Measurements from ENCODE around the gene USP32.

Gene USP32

DNA sequence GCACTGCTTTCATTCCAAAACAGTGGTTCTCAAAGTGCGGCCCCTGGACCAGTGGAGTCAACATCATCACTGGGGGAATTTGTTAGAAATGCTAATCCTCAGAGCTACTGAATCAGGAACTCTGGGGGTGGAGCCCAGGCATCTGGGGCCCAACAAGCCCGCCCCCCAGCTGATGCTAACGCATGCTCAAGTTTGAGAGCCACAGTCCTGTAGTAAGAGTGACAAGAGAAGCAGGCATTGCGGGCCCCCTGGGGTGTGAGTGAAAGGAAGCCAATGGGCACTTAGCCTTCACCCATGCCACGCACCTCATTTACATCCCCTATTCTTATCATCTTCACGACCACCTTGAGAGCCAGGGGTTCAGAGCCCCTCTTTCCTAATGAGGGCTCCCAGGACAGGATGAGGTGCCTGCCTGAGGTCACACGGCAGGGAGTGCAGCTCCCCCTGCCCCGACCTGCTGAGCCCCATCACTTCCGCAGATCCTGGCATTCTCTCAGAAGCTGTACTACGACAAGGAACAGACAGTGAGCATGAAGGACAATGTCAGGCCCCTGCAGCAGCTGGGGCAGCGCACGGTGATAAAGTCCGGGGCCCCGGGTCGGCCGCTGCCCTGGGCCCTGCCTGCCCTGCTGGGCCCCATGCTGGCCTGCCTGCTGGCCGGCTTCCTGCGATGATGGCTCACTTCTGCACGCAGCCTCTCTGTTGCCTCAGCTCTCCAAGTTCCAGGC lies 233.0 kb downstream of the USP32 start:
- in situ Hi-C loops (cut with MboI; ENCODE audit: low sequenced_read_pairs), result no loop called here

DNA sequence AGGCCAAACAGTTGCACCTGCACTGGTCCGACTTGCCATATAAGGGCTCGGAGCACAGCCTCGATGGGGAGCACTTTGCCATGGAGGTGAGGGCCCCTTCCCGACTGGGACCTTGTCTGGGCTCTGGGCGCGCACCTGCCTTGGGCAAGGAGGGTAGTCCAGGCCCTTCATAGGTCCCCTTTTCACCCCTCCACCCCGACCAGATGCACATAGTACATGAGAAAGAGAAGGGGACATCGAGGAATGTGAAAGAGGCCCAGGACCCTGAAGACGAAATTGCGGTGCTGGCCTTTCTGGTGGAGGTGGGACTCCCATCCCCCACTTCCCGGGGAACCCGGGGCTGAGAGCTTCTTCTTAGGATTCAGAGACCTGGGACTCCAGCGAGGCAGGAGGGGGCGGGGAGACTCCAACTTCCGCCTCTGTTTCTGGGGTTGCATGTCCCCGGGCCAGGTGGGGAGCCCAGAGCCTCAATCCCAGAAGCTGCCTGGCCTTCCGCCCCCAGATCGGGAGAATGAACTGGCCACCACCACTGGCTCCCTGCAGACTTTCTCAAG lies 234.4 kb downstream of the USP32 start:
- in situ Hi-C loops (cut with MboI; ENCODE audit: low sequenced_read_pairs), result no loop called here

DNA sequence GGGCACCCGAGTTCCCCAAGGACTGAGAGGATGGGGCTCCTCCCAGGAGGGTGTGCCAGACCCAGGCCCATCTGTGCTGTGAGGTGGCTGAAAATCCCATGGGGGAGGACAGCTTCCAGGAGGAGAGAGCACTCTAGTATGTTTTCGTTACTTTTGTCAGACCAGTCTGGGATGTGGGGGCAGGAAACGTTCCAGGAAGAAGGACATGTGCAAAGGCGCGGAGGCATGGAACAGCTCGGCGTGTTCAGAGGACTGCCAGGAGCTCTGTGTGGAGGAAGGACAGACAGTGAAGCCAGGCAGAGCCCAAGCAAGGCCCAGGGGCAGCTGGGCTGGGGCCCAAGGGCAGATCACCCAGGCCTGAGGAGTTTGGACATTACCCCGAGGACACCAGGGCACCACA lies 235.2 kb downstream of the USP32 start:
- in situ Hi-C loops (cut with MboI; ENCODE audit: low sequenced_read_pairs), result no loop called here

DNA sequence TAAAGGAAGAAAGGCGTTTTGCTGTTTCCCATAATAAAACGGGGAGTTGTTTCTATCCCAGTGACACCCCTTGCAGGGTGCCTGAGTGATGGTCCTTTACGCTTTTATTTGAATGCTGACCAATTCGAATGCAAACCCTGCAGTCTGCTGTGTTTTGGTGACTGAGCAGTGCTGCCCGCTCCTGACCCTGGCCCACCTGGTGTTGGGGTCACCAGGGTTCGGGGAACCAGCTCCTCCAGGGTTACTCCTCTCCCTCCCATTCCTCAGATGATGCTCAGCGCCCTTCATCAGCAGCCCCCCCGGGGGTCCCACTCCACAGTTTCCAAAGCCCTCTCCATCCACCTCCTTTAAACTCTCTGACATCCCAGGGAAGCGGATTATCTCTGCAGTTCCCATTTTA lies 236.1 kb downstream of the USP32 start:
- in situ Hi-C loops (cut with MboI; ENCODE audit: low sequenced_read_pairs), result no loop called here

DNA sequence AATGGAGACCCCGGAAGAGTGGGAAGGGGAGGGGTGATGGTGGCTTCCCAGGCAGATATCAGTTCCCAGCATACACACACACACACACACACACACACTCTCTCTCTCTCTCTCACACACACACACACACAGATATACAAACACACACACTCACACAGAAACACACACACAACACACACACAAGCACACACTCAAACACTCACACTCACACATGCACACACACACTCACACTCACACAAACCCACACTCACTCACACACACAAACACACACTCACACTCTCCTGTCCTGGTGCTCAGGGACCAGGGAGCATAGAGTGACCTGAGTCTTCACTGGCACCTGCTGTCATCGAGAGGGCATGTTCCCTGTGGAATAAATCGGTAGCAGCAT lies 236.5 kb downstream of the USP32 start:
- in situ Hi-C loops (cut with MboI; ENCODE audit: low sequenced_read_pairs), result no loop called here

DNA sequence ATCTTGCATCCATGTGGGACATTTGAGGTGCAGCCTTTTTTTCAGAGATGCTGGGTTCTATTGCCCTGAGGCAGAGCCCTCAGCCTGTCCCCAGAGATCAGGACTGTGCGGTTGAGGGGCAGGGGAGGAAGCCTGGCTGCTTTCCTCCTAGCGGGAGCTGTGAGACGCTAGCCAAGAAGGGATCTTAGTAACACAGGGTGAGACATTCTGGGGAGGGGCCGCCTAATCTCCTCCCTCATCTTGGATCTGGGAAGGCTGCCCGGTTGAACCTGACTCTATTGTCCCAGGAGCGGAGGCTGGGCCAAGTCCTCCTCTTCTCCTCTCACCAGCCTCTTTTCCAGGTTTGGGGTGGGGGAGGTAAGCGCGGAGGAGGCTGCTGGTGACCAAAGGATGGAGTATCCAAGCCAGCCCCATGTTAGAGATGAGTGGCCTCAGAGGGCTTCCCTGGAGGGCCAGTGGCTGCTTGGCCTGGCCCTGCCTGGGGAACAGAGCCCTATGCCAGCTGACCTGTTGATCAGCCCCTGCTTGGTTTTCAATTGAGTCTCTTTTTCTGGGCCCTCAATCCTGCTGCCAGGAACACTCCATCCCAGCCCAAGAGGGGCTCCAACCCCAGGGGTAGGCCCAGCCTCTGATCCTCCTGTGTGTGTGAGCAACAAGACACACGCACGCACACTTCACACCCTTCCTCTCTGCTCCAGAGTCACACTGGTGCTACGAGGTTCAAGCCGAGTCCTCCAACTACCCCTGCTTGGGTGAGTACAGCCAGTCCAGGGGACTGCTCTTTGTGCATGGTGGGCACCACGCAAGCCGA lies 237.1 kb downstream of the USP32 start:
- in situ Hi-C loops (cut with MboI; ENCODE audit: low sequenced_read_pairs), result no loop called here

DNA sequence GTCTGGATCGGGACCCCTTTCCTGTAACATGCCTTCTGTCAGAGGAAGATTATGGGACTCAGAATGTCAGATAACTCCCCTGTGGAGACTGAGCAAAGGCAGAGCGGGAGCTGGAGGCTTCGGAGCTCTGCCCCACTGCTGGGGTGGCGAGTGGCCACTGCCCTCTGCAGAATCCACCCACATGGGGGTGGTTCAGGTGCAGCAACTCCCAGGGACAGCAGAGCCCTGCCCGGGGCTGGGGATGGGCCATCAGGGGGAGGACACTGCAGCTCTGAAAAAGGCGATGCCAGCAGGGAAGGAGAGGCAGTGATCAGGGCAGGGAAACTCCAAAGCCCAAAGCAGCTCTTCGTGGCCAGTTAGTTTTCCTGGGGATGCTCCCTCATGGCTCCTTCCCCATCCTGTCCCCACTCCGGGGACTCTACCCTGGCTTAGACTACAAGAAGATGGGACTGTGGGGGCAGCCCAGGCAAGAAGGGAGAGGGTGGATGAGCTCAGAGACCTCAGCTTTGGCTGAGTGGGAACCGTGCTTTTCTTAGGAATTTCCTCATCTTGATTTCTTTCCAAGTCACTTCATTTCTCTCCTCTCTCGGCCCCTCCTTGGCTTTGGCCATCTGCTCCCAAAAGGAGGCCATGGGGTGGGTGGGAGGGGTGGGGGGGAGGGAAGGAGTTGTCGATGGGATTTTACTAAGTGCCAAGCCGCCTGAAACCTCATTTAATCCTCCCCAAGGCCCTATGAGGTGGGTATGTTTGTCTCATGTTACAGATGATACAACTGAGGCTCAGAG lies 238.1 kb downstream of the USP32 start:
- in situ Hi-C loops (cut with MboI; ENCODE audit: low sequenced_read_pairs), result no loop called here

DNA sequence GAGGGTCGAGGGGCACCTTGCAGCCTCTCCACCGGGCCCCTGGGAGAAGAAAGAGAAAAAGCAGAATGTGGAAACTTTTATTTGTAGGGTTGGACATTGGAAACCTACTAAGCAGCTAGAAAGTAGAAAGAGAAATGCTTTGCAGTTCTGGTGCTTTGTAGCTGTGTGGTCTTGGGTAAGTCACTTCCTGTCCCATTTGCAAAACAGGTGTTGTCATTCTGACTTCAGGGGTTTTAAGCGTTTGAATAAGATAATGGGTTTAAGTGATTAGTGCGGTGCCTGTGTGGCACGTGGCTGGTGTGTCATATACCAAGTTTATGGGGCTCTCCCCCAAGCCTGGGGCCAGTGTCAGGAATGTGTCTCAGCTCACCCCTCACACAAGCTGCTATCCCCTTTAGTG lies 240.6 kb downstream of the USP32 start:
- in situ Hi-C loops (cut with MboI; ENCODE audit: low sequenced_read_pairs), result no loop called here

DNA sequence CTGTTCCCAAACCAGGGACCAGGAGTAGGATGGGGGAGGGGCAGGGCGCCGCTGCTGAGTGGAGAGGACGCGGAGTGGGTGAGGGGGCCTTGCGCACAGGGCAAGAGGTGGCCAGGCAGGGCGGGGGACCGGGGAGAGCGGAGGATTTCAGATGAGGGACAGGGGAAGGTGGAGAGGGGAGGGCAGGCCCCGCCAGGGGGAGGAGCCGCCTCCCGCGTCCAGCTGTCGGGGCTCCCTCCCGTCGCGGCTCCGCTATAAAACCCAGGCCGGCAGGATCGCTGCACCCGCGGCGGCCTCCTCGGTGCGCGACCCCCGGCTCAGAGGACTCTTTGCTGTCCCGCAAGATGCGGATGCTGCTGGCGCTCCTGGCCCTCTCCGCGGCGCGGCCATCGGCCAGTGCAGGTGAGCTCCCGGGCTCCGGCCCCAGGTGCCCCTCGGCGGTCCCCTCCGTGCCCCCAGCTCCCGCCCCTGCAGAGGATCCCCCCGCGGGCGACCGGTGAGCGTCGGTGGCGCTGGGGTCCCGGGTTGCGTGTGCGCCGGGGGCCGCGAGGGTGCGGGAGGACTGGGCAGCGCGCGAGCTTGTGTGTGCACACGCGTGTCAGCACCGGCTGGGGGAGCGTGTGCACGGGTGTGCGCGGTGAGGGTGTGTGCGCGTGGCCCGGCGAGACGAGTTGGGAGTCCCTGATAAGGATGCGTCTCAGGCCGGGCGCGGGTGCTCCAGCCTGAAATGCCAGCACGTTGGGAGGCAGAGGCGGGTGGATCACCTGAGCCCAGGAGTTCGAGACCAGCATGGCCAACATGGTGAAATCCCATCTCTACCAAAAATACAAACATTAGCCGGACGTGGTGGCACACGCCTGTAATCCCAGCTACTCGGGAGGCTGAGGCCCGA lies 242.0 kb downstream of the USP32 start, which contains the start of gene CA4:
CA4 (plus strand) TSS at position 283 of the 892 bp plus-strand sequence; CDS start at position 345, 62 bp downstream.
- in situ Hi-C loops (cut with MboI; ENCODE audit: low sequenced_read_pairs), result loop anchor here (25.0 kb wide), 1 partner anchor 487 kb away; no protein-coding TSS in a partner anchor

DNA sequence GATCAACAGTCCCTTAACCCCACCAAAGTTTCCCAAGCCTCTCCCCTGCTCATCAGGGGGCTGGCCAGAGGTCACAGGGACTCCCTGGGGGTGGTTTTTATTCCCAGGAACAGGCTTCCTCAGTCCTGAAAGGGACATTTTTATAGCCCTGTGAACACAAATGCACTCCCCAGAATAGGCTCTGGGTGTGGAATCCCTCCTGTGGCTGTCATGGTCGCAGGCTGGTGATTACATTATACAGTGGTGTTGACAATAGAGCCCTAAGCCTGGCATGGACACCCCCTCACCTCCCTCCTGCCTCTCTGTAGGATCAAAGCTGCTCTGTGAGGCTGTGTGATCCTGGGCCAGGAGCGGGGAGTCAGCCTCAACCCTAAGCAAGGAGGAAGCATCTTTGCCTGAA lies 243.6 kb downstream of the USP32 start:
- in situ Hi-C loops (cut with MboI; ENCODE audit: low sequenced_read_pairs), result loop anchor here (25.0 kb wide), 1 partner anchor 489 kb away; no protein-coding TSS in a partner anchor

DNA sequence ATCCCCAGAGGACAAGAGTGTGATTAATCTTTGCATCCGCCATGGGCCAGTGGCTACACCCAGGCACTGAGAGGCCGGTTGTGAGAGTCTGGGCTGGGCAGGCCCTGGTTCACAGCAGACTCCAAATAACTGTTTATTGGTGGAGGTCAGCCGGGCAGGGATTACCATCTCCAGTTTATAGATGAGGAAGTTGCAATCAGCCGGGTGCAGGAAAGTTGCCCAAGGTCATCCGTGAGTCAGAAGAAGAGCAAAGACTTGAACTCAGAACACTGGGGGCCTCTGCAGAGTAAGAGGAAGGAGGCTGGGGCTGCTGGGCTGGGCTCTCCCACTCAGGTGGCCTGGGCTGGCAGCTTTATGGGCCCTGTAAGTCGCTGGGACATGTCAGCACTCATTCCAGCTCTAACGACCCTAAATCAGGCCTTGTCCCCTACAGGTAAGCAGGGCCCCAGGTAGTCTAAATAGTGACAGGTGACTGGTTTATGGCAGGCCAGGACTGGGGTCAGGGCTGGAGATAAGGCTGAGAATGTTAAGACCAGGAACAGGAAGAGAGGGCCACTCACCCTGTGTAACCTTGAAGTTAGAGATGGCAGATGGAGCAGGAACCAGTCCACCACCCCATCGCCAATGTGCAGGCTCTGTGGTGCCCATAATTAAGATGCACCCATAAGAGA lies 244.2 kb downstream of the USP32 start:
- in situ Hi-C loops (cut with MboI; ENCODE audit: low sequenced_read_pairs), result loop anchor here (25.0 kb wide), 1 partner anchor 490 kb away; no protein-coding TSS in a partner anchor

DNA sequence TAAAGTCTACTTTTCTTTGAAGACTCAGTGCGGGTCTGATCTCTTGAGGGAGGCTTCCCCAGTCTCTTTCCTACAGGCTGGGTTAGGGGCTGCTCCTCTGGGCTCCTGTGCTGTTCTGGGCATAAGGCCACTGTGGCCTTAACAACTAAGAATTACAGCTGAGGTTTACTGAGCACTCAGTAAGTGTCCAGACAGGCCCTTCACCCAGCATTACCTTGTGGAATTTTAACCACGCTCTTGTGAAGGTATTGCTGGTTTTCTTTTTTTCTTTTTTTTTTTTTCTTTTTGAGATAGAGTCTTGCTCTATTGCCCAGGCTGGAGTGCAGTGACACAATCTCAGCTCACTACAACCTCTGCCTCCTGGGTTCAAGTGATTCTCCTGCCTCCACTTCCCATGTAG lies 245.7 kb downstream of the USP32 start:
- in situ Hi-C loops (cut with MboI; ENCODE audit: low sequenced_read_pairs), result loop anchor here (25.0 kb wide), 1 partner anchor 491 kb away; no protein-coding TSS in a partner anchor

DNA sequence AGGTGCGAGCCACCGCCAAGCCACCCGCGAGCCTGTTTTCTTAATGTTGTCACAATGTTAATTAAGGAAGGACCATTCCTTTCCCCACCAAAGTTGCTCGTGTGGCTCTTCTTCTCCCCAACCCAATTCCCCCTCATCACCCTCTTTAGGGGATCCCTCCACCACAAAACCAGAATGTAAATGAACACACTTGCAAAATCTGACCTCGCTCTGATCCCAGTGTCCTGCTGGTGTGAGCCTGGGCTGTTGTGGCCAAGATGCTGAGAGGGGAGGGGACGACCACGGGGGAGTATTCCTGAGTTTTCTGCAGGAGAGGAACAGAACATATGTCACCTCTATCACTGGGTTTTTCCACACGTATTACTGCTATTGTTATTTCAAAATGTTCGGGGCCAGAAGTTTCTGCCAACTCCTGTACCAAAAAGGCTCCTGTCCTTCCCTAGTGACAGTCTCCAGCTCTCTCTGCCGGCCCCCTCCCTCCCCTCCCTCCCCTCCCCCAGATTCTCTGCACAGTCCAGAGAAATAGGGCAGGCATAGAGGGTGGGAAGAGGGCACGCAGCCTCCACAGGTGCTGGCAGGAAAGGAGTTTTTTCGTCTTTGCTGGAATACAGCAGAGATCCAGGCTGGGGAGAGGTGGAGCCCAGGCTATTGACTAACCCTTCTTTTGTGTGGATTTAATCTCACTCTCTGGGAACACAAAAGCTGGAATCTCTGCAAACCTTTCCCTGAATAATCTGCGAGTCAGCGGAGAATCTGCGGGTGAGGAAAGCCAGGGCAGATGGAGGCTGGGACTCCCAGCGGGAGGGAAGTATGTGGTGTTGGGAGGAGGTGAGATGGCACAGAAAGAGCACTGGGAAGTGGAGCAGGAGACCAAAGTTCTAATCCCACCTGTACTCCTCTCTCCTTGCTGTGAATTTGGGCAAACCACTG lies 246.7 kb downstream of the USP32 start:
- in situ Hi-C loops (cut with MboI; ENCODE audit: low sequenced_read_pairs), result loop anchor here (25.0 kb wide), 1 partner anchor 492 kb away; no protein-coding TSS in a partner anchor

DNA sequence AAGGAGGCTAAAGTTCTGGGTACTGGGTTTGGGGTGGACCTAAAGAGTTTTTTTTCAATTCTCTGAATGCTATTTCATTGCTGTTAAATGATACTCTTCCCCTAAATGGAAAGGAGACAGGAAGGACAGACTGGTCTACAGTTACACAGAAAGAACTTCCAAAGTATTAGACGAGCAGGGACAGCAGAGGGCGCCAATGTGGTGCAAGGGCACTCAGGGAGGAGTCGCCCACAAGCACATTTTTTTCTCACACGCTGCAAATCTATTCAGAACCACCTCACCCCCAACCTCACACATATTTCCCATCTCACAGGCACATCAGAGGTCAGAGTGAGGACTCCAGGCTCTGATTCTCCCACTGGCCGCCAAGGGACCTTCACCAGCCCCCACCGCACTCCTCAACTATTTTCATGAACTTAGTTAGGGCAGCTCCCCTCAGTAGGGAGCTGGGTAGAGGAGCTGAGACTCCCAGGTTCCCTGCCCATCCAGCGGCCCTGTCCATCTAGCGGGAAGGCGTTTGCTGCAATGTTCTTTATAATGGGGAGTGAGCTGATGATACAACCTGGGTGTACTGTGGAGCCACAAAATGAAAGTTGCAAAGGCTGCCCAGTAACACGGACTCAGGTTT lies 248.9 kb downstream of the USP32 start:
- in situ Hi-C loops (cut with MboI; ENCODE audit: low sequenced_read_pairs), result loop anchor here (25.0 kb wide), 1 partner anchor 494 kb away; no protein-coding TSS in a partner anchor

DNA sequence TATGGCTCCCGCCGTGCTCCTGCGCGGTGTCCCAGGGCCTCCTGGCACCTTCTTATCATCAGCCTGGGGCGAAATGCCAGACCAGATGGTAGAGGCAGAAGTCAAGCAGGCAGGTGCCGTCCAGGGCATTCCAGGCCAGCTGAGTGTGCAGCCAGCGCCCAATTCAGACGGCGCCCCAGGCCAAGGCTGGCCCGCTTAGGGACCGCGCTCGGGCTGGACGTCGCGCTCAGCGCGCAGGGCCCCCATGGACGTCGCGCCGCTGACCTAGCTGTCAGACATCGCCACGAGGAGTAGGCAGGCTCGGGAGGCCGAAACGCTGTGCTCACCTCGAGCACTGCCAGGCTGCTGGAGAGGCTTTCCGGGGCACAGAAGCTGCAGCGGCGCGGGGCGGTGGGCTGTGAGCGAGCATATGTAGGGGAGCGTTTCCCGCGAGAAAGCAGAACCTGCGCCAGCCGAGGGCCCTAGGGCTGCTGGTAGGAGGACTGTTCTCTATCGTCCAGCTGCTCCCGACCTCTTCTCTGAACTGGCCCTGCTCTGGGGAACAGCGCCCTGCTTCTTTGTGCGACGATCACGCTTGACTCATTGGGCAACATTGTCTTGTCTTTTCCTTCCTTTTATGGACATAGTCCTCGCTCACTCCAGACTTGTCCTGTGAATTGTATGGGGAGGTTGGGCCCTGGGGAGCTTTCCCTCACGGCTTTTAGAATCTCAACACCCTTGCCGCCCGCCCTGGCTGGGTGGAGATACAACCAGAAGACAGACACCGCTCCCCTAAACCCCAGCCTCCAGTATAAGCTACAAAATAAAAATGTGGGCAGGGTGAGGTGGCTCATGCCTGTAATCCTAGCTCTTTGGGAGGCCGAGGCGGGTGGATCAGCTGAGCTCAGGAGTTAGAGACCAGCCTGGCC lies 250.6 kb downstream of the USP32 start:
- in situ Hi-C loops (cut with MboI; ENCODE audit: low sequenced_read_pairs), result loop anchor here (25.0 kb wide), 1 partner anchor 496 kb away; no protein-coding TSS in a partner anchor

Measured in HL-60/S4 (cell line).